Osteoblast (primary cell): ENCODE results near the gene PKD1L1. TPM values are rescaled to one million over a fixed set of nuclear protein-coding genes. Genes with fewer than 3 reads are reported as not detected.

Source experiments
- DNase-seq: peaks from one replicate; pipeline ENCODE4 v3.0.0; 2011; ENCODE audit warnings: low spot score, mixed read lengths; ENCODE audit not compliant: insufficient read length; ENCODE audit errors: missing footprints
- H2AFZ ChIP-seq: 2 replicates; pipeline ENCODE4 v1.6.0; 2011; ENCODE audit warnings: mild to moderate bottlenecking, low read length
- H3K27ac ChIP-seq: 2 replicates; pipeline ENCODE4 v1.5.1; 2011; ENCODE audit warnings: mild to moderate bottlenecking, low read depth, low read length, moderate library complexity
- H3K27me3 ChIP-seq: 2 replicates; pipeline ENCODE4 v1.6.0; 2012; ENCODE audit warnings: mild to moderate bottlenecking, control low read depth, inconsistent platforms, low read length, moderate library complexity; ENCODE audit not compliant: insufficient read depth
- H3K36me3 ChIP-seq: 2 replicates; pipeline ENCODE4 v1.5.1; 2011; ENCODE audit warnings: mild to moderate bottlenecking, low read length, control low read depth, moderate library complexity; ENCODE audit not compliant: insufficient read depth
- H3K4me1 ChIP-seq: 2 replicates; pipeline ENCODE4 v1.5.1; 2011; ENCODE audit warnings: mild to moderate bottlenecking, low read length, control low read depth, moderate library complexity; ENCODE audit not compliant: insufficient read depth
- H3K4me2 ChIP-seq: 2 replicates; pipeline ENCODE4 v1.6.0; 2011; ENCODE audit warnings: mild to moderate bottlenecking, low read length; ENCODE audit not compliant: insufficient read depth
- H3K4me3 ChIP-seq: fragments of 200-600 bp; sonication (generic); 3 replicates; pipeline ENCODE4 v1.5.1; 2012; ENCODE audit warnings: mild to moderate bottlenecking, low read length, inconsistent platforms; ENCODE audit not compliant: insufficient read depth
- H3K79me2 ChIP-seq: 2 replicates; pipeline ENCODE4 v1.6.0; 2012; ENCODE audit warnings: mild to moderate bottlenecking, low read length, control low read depth, inconsistent platforms; ENCODE audit not compliant: insufficient read depth
- H3K9me3 ChIP-seq: 2 replicates; pipeline ENCODE4 v1.5.1; 2011; ENCODE audit warnings: low read depth, low read length, control low read depth
- H4K20me1 ChIP-seq: 2 replicates; pipeline ENCODE4 v1.6.0; 2012; ENCODE audit warnings: mild to moderate bottlenecking, low read length, control low read depth; ENCODE audit not compliant: insufficient read depth
- total RNA-seq: library from RNA; depleted of rRNA; stranded (reverse); fragments of >200 nt; gene quantifications from 2 replicates; pipeline ENCODE4 v1.2.3, GENCODE V29; 2012
- TF ChIP-seq, protein P1 (sequence below): IDR thresholded peaks from 2 replicates; pipeline ENCODE4 v1.5.1; 2011; ENCODE audit warnings: mild to moderate bottlenecking, low read depth, low read length, moderate library complexity; ENCODE audit errors: extremely low read depth

Gene PKD1L1
- total RNA-seq, 1 donor: under 0.01 TPM

- TF ChIP-seq, protein P1, sequence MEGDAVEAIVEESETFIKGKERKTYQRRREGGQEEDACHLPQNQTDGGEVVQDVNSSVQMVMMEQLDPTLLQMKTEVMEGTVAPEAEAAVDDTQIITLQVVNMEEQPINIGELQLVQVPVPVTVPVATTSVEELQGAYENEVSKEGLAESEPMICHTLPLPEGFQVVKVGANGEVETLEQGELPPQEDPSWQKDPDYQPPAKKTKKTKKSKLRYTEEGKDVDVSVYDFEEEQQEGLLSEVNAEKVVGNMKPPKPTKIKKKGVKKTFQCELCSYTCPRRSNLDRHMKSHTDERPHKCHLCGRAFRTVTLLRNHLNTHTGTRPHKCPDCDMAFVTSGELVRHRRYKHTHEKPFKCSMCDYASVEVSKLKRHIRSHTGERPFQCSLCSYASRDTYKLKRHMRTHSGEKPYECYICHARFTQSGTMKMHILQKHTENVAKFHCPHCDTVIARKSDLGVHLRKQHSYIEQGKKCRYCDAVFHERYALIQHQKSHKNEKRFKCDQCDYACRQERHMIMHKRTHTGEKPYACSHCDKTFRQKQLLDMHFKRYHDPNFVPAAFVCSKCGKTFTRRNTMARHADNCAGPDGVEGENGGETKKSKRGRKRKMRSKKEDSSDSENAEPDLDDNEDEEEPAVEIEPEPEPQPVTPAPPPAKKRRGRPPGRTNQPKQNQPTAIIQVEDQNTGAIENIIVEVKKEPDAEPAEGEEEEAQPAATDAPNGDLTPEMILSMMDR: no peak
- Histone ChIP-seq H3K27ac (no peak overlapping the region), H3K79me2 (no peaks in the 10 kb centered on the region), H2AFZ (no peak overlapping the region), H3K36me3 (no peaks in the 10 kb centered on the region), H3K4me3 (no peak overlapping the region), H3K4me2 (no peak overlapping the region), H4K20me1 (no peaks in the 10 kb centered on the region), H3K27me3 (no peaks in the 10 kb centered on the region), H3K4me1 (no peaks in the 10 kb centered on the region), H3K9me3 (no peaks in the 10 kb centered on the region)
- DNase-seq: no peak
These were observed 145.2 kb downstream of the PKD1L1 start for GRCh38 chr7:47803025-47803424.

DNA sequence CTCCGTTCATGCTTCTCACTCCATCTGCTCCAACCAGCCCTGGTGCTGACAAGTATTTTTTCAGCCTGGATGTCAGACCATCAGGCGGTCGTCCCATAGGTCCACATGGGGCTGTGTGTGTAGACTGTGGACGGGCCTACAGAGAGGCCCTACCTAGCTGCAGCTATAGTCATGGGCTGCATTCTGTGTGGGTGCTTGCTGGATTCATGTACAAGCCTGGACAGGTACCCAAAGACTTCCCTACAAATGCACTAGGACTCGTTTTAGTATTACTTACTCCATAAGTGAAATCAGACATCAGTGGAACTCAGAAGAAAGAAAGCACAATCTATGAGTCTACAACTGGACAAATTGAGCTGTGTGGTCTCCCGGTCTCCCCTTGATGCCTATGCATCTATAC lies 146.8 kb downstream of the PKD1L1 start:
- Histone ChIP-seq H4K20me1 (no peaks in the 10 kb centered on the region), H3K79me2 (no peaks in the 10 kb centered on the region), H3K27me3 (no peaks in the 10 kb centered on the region), H3K4me2 (no peak overlapping the region), H3K27ac (no peak overlapping the region), H2AFZ (no peak overlapping the region), H3K9me3 (no peaks in the 10 kb centered on the region), H3K36me3 (no peaks in the 10 kb centered on the region), H3K4me1 (peaks cover 4% of the 10 kb centered on the region), H3K4me3 (no peak overlapping the region)
- DNase-seq: no peak
- TF ChIP-seq, protein P1: no peak

DNA sequence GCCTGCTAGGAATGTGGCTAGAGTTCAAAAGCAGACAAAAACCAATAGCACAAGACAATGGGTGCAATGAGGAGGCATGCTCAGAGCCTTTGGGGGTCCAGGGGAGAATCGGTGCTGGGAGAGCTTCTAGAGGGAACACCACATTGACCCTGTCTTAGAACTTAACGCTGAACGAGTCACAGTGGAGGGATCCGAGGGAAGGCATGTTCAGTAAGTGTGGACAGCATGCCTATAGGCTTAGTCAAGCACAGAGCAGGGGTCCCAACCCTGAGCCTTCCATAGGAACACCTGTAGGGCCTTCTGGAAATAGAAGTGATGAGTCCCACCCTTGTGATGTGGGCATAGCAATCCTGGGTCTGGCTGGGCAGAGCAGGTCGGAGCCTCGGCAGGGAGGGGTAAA lies 148.7 kb downstream of the PKD1L1 start:
- H3K4me3 ChIP-seq: no peak overlapping the region
- no peak overlapping the region for H3K27ac ChIP-seq
- H3K4me1 ChIP-seq: peaks cover 18% of the 10 kb centered on the region
- no peaks in the 10 kb centered on the region for H3K27me3 ChIP-seq
- H3K9me3 ChIP-seq: no peaks in the 10 kb centered on the region
- H3K79me2 ChIP-seq: no peaks in the 10 kb centered on the region
- H3K36me3 ChIP-seq: no peaks in the 10 kb centered on the region
- TF ChIP-seq, protein P1: no peak
- DNase-seq: no peak
- no peak overlapping the region for H2AFZ ChIP-seq
- no peak overlapping the region for H3K4me2 ChIP-seq
- no peaks in the 10 kb centered on the region for H4K20me1 ChIP-seq

DNA sequence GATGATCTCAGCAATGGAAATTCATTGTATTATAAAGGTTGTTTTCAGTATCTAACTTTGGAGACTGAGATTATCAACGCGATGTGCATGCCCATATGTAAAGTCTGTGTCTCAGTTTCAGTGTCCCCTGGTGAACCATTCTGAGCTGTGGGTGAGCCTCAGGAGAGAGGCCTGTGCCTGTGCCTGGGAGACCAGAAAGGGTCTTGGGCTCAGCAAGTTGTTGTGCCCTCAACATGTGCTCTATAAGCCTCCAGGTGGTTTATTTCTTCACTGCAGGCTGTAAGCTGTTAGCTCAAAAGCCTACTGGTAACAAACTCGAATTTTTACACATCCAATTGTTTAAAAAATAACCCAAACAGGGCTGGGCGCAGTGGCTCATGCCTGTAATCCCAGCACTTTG lies 151.9 kb downstream of the PKD1L1 start:
- Histone ChIP-seq H3K36me3 (no peaks in the 10 kb centered on the region), H3K4me3 (peak overlapping the region; percentile 26), H3K79me2 (no peaks in the 10 kb centered on the region), H3K4me2 (peak overlapping the region; percentile 53), H3K27me3 (no peaks in the 10 kb centered on the region), H3K27ac (peak overlapping the region; percentile 93), H3K9me3 (no peaks in the 10 kb centered on the region), H3K4me1 (peaks cover 22% of the 10 kb centered on the region), H4K20me1 (no peaks in the 10 kb centered on the region), H2AFZ (no peak overlapping the region)
- no peak for DNase-seq
- TF ChIP-seq, protein P1: no peak
